ENCODE measurements around the gene DMAC2L. TPM values are rescaled to one million over a fixed set of nuclear protein-coding genes. Genes with fewer than 3 reads are reported as not detected.
A peak's percentile ranks its signal among the peaks of the same experiment; 100 is the strongest.

The DMAC2L gene
- total RNA-seq, 1 donor = 5.2 TPM

GRCh38 chr14:50335989-50336824 lies 24.1 kb downstream of the DMAC2L start:
- DNase-seq (ENCODE audit: low read depth) = peak; percentile 86
- no peak overlapping the region for H3K4me3 ChIP-seq (ENCODE audit: low read depth, low read length)
- TF ChIP-seq, protein P1, sequence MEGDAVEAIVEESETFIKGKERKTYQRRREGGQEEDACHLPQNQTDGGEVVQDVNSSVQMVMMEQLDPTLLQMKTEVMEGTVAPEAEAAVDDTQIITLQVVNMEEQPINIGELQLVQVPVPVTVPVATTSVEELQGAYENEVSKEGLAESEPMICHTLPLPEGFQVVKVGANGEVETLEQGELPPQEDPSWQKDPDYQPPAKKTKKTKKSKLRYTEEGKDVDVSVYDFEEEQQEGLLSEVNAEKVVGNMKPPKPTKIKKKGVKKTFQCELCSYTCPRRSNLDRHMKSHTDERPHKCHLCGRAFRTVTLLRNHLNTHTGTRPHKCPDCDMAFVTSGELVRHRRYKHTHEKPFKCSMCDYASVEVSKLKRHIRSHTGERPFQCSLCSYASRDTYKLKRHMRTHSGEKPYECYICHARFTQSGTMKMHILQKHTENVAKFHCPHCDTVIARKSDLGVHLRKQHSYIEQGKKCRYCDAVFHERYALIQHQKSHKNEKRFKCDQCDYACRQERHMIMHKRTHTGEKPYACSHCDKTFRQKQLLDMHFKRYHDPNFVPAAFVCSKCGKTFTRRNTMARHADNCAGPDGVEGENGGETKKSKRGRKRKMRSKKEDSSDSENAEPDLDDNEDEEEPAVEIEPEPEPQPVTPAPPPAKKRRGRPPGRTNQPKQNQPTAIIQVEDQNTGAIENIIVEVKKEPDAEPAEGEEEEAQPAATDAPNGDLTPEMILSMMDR (IDR thresholded peaks at IDR 0.05; ENCODE audit: insufficient read depth, low read depth, low read length) = no peak

DNA sequence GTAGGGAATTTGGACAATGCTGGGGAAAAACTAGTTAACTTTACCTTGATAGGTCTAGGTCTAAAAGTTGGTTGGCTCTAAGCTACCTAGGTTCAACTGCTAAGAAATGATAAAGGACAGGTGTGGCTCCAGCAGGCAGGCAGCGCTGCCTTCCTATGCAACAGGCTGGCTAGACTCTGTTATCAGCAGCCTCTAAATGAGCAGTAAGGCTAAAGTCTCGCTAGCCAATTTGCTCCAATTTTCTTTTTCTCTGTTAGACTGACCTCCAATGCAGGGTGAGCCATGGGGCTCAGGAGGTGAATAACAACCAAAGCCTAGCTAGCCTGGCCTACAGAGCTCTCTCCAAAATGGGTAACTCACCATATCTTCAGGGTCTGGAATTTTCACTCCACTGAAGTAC lies 26.5 kb downstream of the DMAC2L start:
- no peak overlapping the region for H3K4me3 ChIP-seq (ENCODE audit: low read depth, low read length)
- TF ChIP-seq, protein P1 (IDR thresholded peaks at IDR 0.05; ENCODE audit: insufficient read depth, low read depth, low read length) = no peak
- no peak for DNase-seq (ENCODE audit: low read depth)

DNA sequence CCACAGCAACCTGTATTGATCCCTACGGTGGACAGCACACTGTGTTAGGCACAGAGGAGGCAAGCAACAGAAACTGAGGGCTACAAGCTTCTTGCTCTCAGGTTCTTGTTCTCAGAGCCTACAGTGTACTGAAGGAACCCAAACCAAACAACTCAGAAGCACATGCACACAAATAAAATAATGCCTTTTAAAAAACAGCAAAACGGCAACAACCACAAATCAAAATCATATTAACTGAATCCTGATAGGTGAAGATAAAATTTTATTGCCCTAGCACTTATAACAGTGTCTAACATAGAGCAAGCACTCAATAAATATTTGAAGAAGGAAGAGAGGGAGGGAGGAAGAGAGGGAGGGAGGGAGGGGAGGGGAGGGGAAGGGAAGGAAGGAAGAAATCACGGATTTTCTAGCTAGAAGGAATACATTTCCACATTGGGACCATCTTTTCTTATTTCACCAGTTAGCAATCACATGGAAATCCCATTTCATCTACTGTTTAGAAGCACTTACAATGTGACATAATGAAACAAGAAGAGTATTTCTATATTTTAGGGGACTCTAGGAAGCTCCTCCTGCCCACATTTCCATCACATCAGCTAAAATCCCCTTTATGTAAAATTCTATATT lies 27.2 kb downstream of the DMAC2L start:
- TF ChIP-seq, protein P1 (IDR thresholded peaks at IDR 0.05; ENCODE audit: insufficient read depth, low read depth, low read length) = no peak
- H3K4me3 ChIP-seq (ENCODE audit: low read depth, low read length) = no peak overlapping the region
- peak; percentile 61 for DNase-seq (ENCODE audit: low read depth)

DNA sequence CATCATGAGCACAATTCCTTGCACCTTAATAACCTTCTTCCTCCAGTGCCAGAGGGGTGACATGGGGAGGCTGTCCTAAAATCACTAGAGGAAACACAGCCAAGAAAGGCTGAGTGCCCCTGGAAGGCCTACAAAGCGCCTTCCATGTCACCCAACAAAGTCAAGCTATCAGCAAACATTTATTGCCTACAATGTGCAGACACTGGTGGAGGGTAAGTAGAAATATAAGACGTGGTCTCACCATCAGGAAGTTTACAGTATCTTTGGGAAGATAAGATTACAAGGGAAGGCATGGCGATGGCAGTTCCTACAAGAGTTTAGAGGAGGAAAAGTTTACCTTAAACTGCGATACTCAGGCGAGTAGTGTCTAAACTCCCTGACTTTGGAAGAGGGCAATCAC lies 27.9 kb downstream of the DMAC2L start:
- TF ChIP-seq, protein P1 (IDR thresholded peaks at IDR 0.05; ENCODE audit: insufficient read depth, low read depth, low read length) = no peak
- H3K4me3 ChIP-seq (ENCODE audit: low read depth, low read length) = peak overlapping the region; percentile 5
- DNase-seq (ENCODE audit: low read depth) = peak; percentile 87

DNA sequence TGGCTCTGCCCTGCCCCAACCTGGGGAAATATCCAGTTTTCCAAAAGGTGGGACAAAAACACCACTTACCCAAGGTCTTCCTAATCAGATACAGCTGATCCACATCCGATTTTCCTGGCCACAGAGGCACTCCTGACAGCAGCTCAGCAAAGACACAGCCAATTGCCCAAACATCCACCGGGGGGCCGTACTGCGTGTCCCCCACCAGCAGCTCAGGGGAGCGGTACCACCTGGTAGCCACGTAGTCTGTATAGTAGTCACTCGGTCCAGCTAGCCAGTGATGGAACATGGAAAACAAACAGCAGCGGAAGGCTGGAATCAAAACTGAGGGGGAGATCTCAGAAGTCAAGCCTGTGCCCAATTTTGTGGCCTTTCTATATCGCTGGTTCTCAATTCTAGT lies 28.8 kb downstream of the DMAC2L start:
- TF ChIP-seq, protein P1 (IDR thresholded peaks at IDR 0.05; ENCODE audit: insufficient read depth, low read depth, low read length) = no peak
- DNase-seq (ENCODE audit: low read depth) = no peak
- no peak overlapping the region for H3K4me3 ChIP-seq (ENCODE audit: low read depth, low read length)

- peak; percentile 97 for DNase-seq (ENCODE audit: low read depth)
- H3K4me3 ChIP-seq (ENCODE audit: low read depth, low read length) = peak overlapping the region; percentile 29
- TF ChIP-seq, protein P1 (IDR thresholded peaks at IDR 0.05; ENCODE audit: insufficient read depth, low read depth, low read length) = peak; percentile 48
Measured at GRCh38 chr14:50342221-50343078, 30.3 kb downstream of the DMAC2L start.

Data from fibroblast of villous mesenchyme (primary cell).